Measurements from ENCODE around the gene GPR32. TPM values are rescaled to one million over a fixed set of nuclear protein-coding genes. Genes with fewer than 3 reads are reported as not detected.
A peak's percentile ranks its signal among the peaks of the same experiment; 100 is the strongest.
"Not testable (repeated sequence)": the region's sequence is repeated elsewhere in the genome, so short reads cannot be mapped to it uniquely, and the experiment has no call there.

Gene GPR32
- total RNA-seq = not detected

GRCh38 chr19:50770164-50770563 lies at the start of gene GPR32:
GPR32 (plus strand) TSS chr19:50770464; CDS start chr19:50770601, 137 bp downstream.
- WGBS, 2 donors (ENCODE audit: low coverage in 1 of 2) = 63 to 100% methylated on average over 1 to 2 of the region's 2 CpGs
- H3K27ac ChIP-seq, H3K36me3 ChIP-seq, ATAC-seq, H3K9me3 ChIP-seq, H3K4me3 ChIP-seq, H3K4me1 ChIP-seq: not testable (repeated sequence)
- peaks cover 96% of the 10 kb centered on the region for H3K27me3 ChIP-seq

- H3K4me1 ChIP-seq = peaks cover 0 to 50% (median 27%) of the 10 kb centered on the region in 3 donors
- no peak for ATAC-seq
- WGBS, 2 donors (ENCODE audit: low coverage in 1 of 2) = 60% methylated on average over 3 of the region's 8 CpGs; no CpG with 5 or more reads in 1 of the 2 donors
- H3K9me3 ChIP-seq = no peaks in the 10 kb centered on the region
- H3K27me3 ChIP-seq = peaks cover 99% of the 10 kb centered on the region
- H3K27ac ChIP-seq = no peak overlapping the region
- TF ChIP-seq CTCF (IDR thresholded peaks at IDR 0.05) (no peak), POLR2AphosphoS5 (IDR thresholded peaks at IDR 0.05) (no peak)
- H3K36me3 ChIP-seq = no peaks in the 10 kb centered on the region
- H3K4me3 ChIP-seq = no peak overlapping the region
Measured at GRCh38 chr19:50720921-50721381, 49.3 kb upstream of the GPR32 start.

- Histone ChIP-seq H3K27ac (no peak overlapping the region), H3K27me3 (peaks cover 99% of the 10 kb centered on the region), H3K9me3 (no peaks in the 10 kb centered on the region), H3K4me1 (peaks cover 0 to 54% (median 29%) of the 10 kb centered on the region in 3 donors), H3K4me3 (no peak overlapping the region), H3K36me3 (no peaks in the 10 kb centered on the region)
- no peak for ATAC-seq
- 77 to 100% methylated on average over 2 to 3 of the region's 10 CpGs for WGBS, 2 donors (ENCODE audit: low coverage in 1 of 2)
- TF ChIP-seq POLR2AphosphoS5 (IDR thresholded peaks at IDR 0.05) (no peak), CTCF (IDR thresholded peaks at IDR 0.05) (no peak), POLR2A (IDR thresholded peaks at IDR 0.05) (no peak), EP300 (IDR thresholded peaks at IDR 0.05) (no peak)
Measured at GRCh38 chr19:50721441-50722137, 48.7 kb upstream of the GPR32 start.

- Histone ChIP-seq H3K9me3 (no peaks in the 10 kb centered on the region), H3K4me1 (peaks cover 0 to 54% (median 29%) of the 10 kb centered on the region in 3 donors), H3K27me3 (peaks cover 98% of the 10 kb centered on the region), H3K36me3 (no peaks in the 10 kb centered on the region), H3K4me3 (peak overlapping the region in 1 of 2 donors; percentile 65), H3K27ac (peak overlapping the region in 3 of 4 donors; percentile 54 to 72 (median 60))
- TF ChIP-seq POLR2A (IDR thresholded peaks at IDR 0.05) (no peak), EP300 (IDR thresholded peaks at IDR 0.05) (no peak)
- WGBS, 2 donors (ENCODE audit: low coverage in 1 of 2) = 27 to 58% methylated on average over 4 to 13 of the region's 15 CpGs
- ATAC-seq = no peak
Measured at GRCh38 chr19:50722201-50723013, 47.9 kb upstream of the GPR32 start.

- Histone ChIP-seq H3K4me3 (peak within 1 kb of the TSS; percentile 26 to 65), H3K27ac (peak within 1 kb of the TSS in 3 of 4 donors; percentile 60 to 73 (median 72)), H3K27me3 (peaks cover 98% of the 10 kb centered on the region), H3K9me3 (no peaks in the 10 kb centered on the region), H3K36me3 (no peaks in the 10 kb centered on the region), H3K4me1 (peaks cover 0 to 52% (median 29%) of the 10 kb centered on the region in 3 donors)
- no peak for TF ChIP-seq EP300 (IDR thresholded peaks at IDR 0.05)
- TF ChIP-seq CTCF (IDR thresholded peaks at IDR 0.05) = no peak
- TF ChIP-seq POLR2A (IDR thresholded peaks at IDR 0.05) = no peak
- no peak for TF ChIP-seq POLR2AphosphoS5 (IDR thresholded peaks at IDR 0.05)
- ATAC-seq = peak; percentile 8
- WGBS, 2 donors (ENCODE audit: low coverage in 1 of 2) = 6 to 9% methylated on average over 8 to 13 of the region's 15 CpGs
Measured at GRCh38 chr19:50723069-50723468, 47.2 kb upstream of the GPR32 start, which contains the start of gene CLEC11A. CLEC11A (plus strand) TSS chr19:50723364; CDS start chr19:50723526, 162 bp downstream.

All from gastroesophageal sphincter (tissue), 4 donors.